Endothelial cell of umbilical vein (primary cell): ENCODE measurements around the gene TDRD9. TPM values are rescaled to one million over a fixed set of nuclear protein-coding genes. Genes with fewer than 3 reads are reported as not detected.

Experiments used
- BruUV-seq: library from RNA; stranded (reverse); fragments of 400-500 nt; replicated peaks from 2 replicates; lab custom pipeline; 2021; lab: Mats Ljungman, UMichigan
- CTCF ChIA-PET: fragments of 300-600, 350-600 bp; sonication (Branson Sonifier 250); formaldehyde crosslinking; loops from one replicate; lab custom pipeline; 2021; ENCODE audit warnings: antibody characterized with exemption, inconsistent platforms; lab: Charles Lee
- POLR2A ChIA-PET: fragments of 300-600, 350-600 bp; sonication (Branson Sonifier 250); formaldehyde crosslinking; loops from one replicate; lab custom pipeline; 2021; ENCODE audit warnings: antibody characterized with exemption, inconsistent platforms; lab: Charles Lee
- DNase-seq: peaks from one replicate; pipeline ENCODE4 v3.0.0-alpha.2; 2011; ENCODE audit warnings: low read depth, low spot score
- FAIRE-seq: peaks from 2 replicates; lab custom pipeline; 2011; peaks lifted over from hg19 to GRCh38; lab: Jason Lieb, UNC
- H2AFZ ChIP-seq: 2 replicates; pipeline ENCODE4 v1.6.0; 2012; ENCODE audit warnings: low read depth, low read length, control low read depth, inconsistent platforms
- H3K27ac ChIP-seq: 2 replicates; pipeline ENCODE4 v1.5.1; 2011; ENCODE audit warnings: low read depth, mild to moderate bottlenecking, control low read depth, low read length, moderate library complexity; ENCODE audit not compliant: insufficient read depth
- H3K27me3 ChIP-seq, 2 experiments: 2 replicates each; pipeline versions ENCODE4 v1.6.0 to v1.6.1; 2011; ENCODE audit warnings: low read length in 2 of 2, mixed read lengths in 1 of 2; ENCODE audit not compliant: control insufficient read depth in 2 of 2, insufficient read depth in 2 of 2
- H3K36me3 ChIP-seq, 2 experiments: 2 replicates in 1 of 2; 3 replicates in 1 of 2; pipeline ENCODE4 v1.5.1; 2011; ENCODE audit warnings: low read length in 2 of 2, mild to moderate bottlenecking in 1 of 2, moderate library complexity in 1 of 2; ENCODE audit not compliant: control insufficient read depth in 2 of 2, insufficient read depth in 2 of 2; ENCODE audit errors: extremely low read depth in 1 of 2
- H3K4me1 ChIP-seq: 3 replicates; pipeline ENCODE4 v1.5.1; 2011; ENCODE audit warnings: mild to moderate bottlenecking, low read length; ENCODE audit not compliant: control insufficient read depth, insufficient read depth; ENCODE audit errors: extremely low read depth
- H3K4me2 ChIP-seq: 2 replicates; pipeline ENCODE4 v1.6.1; 2011; ENCODE audit warnings: low read length, control low read depth, mixed read lengths; ENCODE audit not compliant: insufficient read depth
- H3K4me3 ChIP-seq, 3 experiments: fragments of 200-600 bp in 1 of 3; sonication (generic), shearing (Covaris generic) in 1 of 3; replicated peaks in 1 of 3; 2 replicates each; pipeline ENCODE4 v1.5.1; 2011 to 2016; ENCODE audit warnings: control low read depth in 3 of 3, low read length in 3 of 3, mild to moderate bottlenecking in 2 of 3, inconsistent platforms in 1 of 3, low read depth in 1 of 3, moderate library complexity in 1 of 3; ENCODE audit not compliant: insufficient read depth in 1 of 3
- H3K79me2 ChIP-seq: 2 replicates; pipeline ENCODE4 v1.6.0; 2012; ENCODE audit warnings: low read length, inconsistent platforms; ENCODE audit not compliant: control insufficient read depth, insufficient read depth
- H3K9ac ChIP-seq: replicated peaks from 2 replicates; pipeline ENCODE3; 2011; ENCODE audit warnings: low read length, control low read depth; ENCODE audit not compliant: insufficient read depth; ENCODE audit errors: extremely low read depth
- H3K9me1 ChIP-seq: replicated peaks from 3 replicates; pipeline ENCODE4 v1.6.0; 2011; ENCODE audit warnings: mild to moderate bottlenecking, low read length; ENCODE audit not compliant: control insufficient read depth, insufficient read depth; ENCODE audit errors: extremely low read depth
- H3K9me3 ChIP-seq: replicated peaks from 2 replicates; pipeline ENCODE4 v1.5.1; 2012; ENCODE audit warnings: low read length, inconsistent platforms; ENCODE audit not compliant: control insufficient read depth, insufficient read depth
- H4K20me1 ChIP-seq: replicated peaks from 2 replicates; pipeline ENCODE3; 2011; ENCODE audit warnings: mild to moderate bottlenecking, low read length; ENCODE audit not compliant: control insufficient read depth, insufficient read depth; ENCODE audit errors: extremely low read depth
- CTCF ChIP-seq, 2 donors: IDR thresholded peaks; 1 replicate in 1 of 2; 2 replicates in 1 of 2; pipeline ENCODE4 v1.5.1; 2011; ENCODE audit warnings: low read length in 2 of 2, mild to moderate bottlenecking in 2 of 2, moderate library complexity in 2 of 2, control low read depth in 1 of 2, inconsistent platforms in 1 of 2, low read depth in 1 of 2; ENCODE audit not compliant: insufficient read depth in 1 of 2; ENCODE audit errors: extremely low read depth in 1 of 2
- EZH2 ChIP-seq: IDR thresholded peaks from 2 replicates; pipeline ENCODE4 v1.6.1; 2012; ENCODE audit warnings: borderline replicate concordance, low read depth, mild to moderate bottlenecking, moderate library complexity, low read length, inconsistent platforms; ENCODE audit not compliant: severe bottlenecking
- FOS ChIP-seq: IDR thresholded peaks from 2 replicates; pipeline ENCODE4 v1.6.1; 2011; ENCODE audit warnings: mild to moderate bottlenecking, low read length, moderate library complexity, borderline replicate concordance; ENCODE audit not compliant: insufficient read depth
- GATA2 ChIP-seq: IDR thresholded peaks from 2 replicates; pipeline ENCODE4 v1.7.0; 2011; ENCODE audit warnings: low read depth, mild to moderate bottlenecking, moderate library complexity, mixed read lengths, low read length; ENCODE audit not compliant: insufficient read length, insufficient read depth
- JUN ChIP-seq: IDR thresholded peaks from 2 replicates; pipeline ENCODE4 v1.6.1; 2011; ENCODE audit warnings: borderline replicate concordance, low read depth; ENCODE audit not compliant: insufficient read length, insufficient read depth
- MAX ChIP-seq: IDR thresholded peaks from 2 replicates; pipeline ENCODE4 v1.6.1; 2011; ENCODE audit not compliant: insufficient read depth, insufficient read length
- MYC ChIP-seq: IDR thresholded peaks from one replicate; pipeline ENCODE4 v1.6.1; 2011; ENCODE audit warnings: mild to moderate bottlenecking, low read depth, low read length
- POLR2A ChIP-seq: IDR thresholded peaks from 2 replicates; pipeline ENCODE4 v1.6.1; 2012; ENCODE audit warnings: low read depth, mild to moderate bottlenecking, control low read depth, low read length
- POLR2AphosphoS5 ChIP-seq: IDR thresholded peaks from 2 replicates; pipeline ENCODE4 v1.6.1; 2012; ENCODE audit warnings: low read depth, mild to moderate bottlenecking, control low read depth, low read length, moderate library complexity; ENCODE audit not compliant: insufficient read depth
- dilution Hi-C: fragments of 300-500 bp; cut with MboI; formaldehyde crosslinking; loops from one replicate; pipeline ENCODE4 v1.15.0; 2019; ENCODE audit warnings: low sequenced_read_pairs; ENCODE audit not compliant: extremely low pct_ligation_motif_present
- intact Hi-C: fragments of 100-400 bp; cut with micrococcal nuclease; formaldehyde crosslinking; loops from one replicate; pipeline ENCODE4 v1.10.0; 2022
- polyA plus RNA-seq, 4 experiments: library from polyadenylated mRNA; depleted of rRNA in 3 of 4; stranded (reverse) in 3 of 4; unstranded in 1 of 4; fragments of >200 nt; gene quantifications; 2 replicates each; pipeline versions ENCODE4 v1.2.1 to v1.2.3, GENCODE V29; 2011 to 2012; ENCODE audit warnings: missing spikeins in 1 of 4
- total RNA-seq: library from RNA; stranded (reverse); gene quantifications from 2 replicates; pipeline ENCODE4 v1.2.3, GENCODE V29; 2021

TDRD9 gene
- total and polyA plus RNA-seq, 2 donors (not counting 3 experiments of a cell fraction or from before 2014, with no cell fraction given) = 0.52 to 1.4 TPM

GRCh38 chr14:103904493-103905107 lies 23.7 kb upstream of the TDRD9 start:
- peaks cover 5% of the 10 kb centered on the region for H3K4me1 ChIP-seq
- H3K79me2 ChIP-seq = no peaks in the 10 kb centered on the region
- H3K4me2 ChIP-seq = no peak overlapping the region
- H4K20me1 ChIP-seq = no peaks in the 10 kb centered on the region
- no peak overlapping the region for H3K27ac ChIP-seq
- no peak overlapping the region for H3K9ac ChIP-seq
- BruUV-seq = no TSS peak
- TF ChIP-seq FOS (no peak), JUN (no peak), MYC (no peak), POLR2AphosphoS5 (no peak), MAX (no peak), EZH2 (no peak), CTCF (IDR thresholded peaks at IDR 0.05; ENCODE audit: extremely low read depth in 1 of 2, insufficient read depth in 1 of 2, low read depth in 1 of 2, low read length in 2 of 2) (no peak), GATA2 (no peak), POLR2A (no peak)
- POLR2A ChIA-PET = no interaction called here
- intact Hi-C loops (no loop called here), dilution Hi-C loops (no loop called here)
- H3K9me1 ChIP-seq = no peaks in the 10 kb centered on the region
- DNase-seq (no peak), FAIRE-seq (peak; percentile 54)
- CTCF ChIA-PET = interaction anchor here (0.7 to 10.3 kb wide), 6 partner anchors 23 to 173 kb away, joined by 3 to 253 read pairs (median 6); no protein-coding TSS in a partner anchor
- no peak overlapping the region for H3K4me3 ChIP-seq
- no peaks in the 10 kb centered on the region for H3K27me3 ChIP-seq
- H3K9me3 ChIP-seq = no peaks in the 10 kb centered on the region
- no peaks in the 10 kb centered on the region for H3K36me3 ChIP-seq
- H2AFZ ChIP-seq = peak overlapping the region; percentile 19
